ENCODE results near the gene MUC20. TPM values are rescaled to one million over a fixed set of nuclear protein-coding genes. Genes with fewer than 3 reads are reported as not detected.

The MUC20 gene
- total and polyA plus RNA-seq, 2 of the 13 experiments (the other 11 are each of a cell fraction or from before 2014, with no cell fraction given): 0.24 to 0.83 TPM

- TF ChIP-seq, protein P1, sequence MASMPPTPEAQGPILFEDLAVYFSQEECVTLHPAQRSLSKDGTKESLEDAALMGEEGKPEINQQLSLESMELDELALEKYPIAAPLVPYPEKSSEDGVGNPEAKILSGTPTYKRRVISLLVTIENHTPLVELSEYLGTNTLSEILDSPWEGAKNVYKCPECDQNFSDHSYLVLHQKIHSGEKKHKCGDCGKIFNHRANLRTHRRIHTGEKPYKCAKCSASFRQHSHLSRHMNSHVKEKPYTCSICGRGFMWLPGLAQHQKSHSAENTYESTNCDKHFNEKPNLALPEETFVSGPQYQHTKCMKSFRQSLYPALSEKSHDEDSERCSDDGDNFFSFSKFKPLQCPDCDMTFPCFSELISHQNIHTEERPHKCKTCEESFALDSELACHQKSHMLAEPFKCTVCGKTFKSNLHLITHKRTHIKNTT (CRISPR knock-in tag; IDR thresholded peaks at IDR 0.05): no peak
- TF ChIP-seq ZGPAT (CRISPR knock-in tag; IDR thresholded peaks at IDR 0.05) (no peak), ZSCAN12 (CRISPR knock-in tag; IDR thresholded peaks at IDR 0.05) (no peak)
These were observed 30.2 kb downstream of the MUC20 start (continued) for GRCh38 chr3:195750797-195751520.

- no peak overlapping the region for H3K4me2 ChIP-seq (ENCODE audit: low read depth, low read length)
- ChIA-PET CTCF (ENCODE audit: low intra/inter-chr PET ratio, low total read pairs) (no interaction called here), POLR2A (no interaction called here)
- no peak overlapping the region for H2AFZ ChIP-seq (ENCODE audit: low read length)
- in situ Hi-C loops (cut with HindIII; ENCODE audit: extremely low pct_ligation_motif_present, low pct_unique_long_range_greater_than_20kb) (no loop called here), intact Hi-C loops (cut with micrococcal nuclease; ENCODE audit: unreplicated experiment) (no loop called here)
- H3K9ac ChIP-seq (ENCODE audit: insufficient read depth, low read depth, low read length): no peak overlapping the region
- H4K20me1 ChIP-seq (ENCODE audit: insufficient read depth, low read length): no peaks in the 10 kb centered on the region
- WGBS (ENCODE audit: low lambda C conversion rate): 13% methylated on average over 6 of the region's 7 CpGs
- H3K9me3 ChIP-seq (ENCODE audit: low read length): no peaks in the 10 kb centered on the region
- H3K36me3 ChIP-seq (replicated peaks in 1 of 2; ENCODE audit: control insufficient read depth in 1 of 2, insufficient read depth in 2 of 2, low read length in 2 of 2): no peaks in the 10 kb centered on the region
- BruUV-seq (replicated peaks): no TSS peak
- no peak for FAIRE-seq
- no peak for ATAC-seq
- no peak for TF ChIP-seq YY1 (IDR thresholded peaks at IDR 0.05; ENCODE audit: insufficient read depth, insufficient replicate concordance, low read depth, low read length)
- TF ChIP-seq GATAD2A (CRISPR knock-in tag; IDR thresholded peaks at IDR 0.05): no peak
- no peak for TF ChIP-seq ZNF260 (CRISPR knock-in tag; IDR thresholded peaks at IDR 0.05; ENCODE audit: borderline replicate concordance, low read depth)
- TF ChIP-seq NFE2 (CRISPR knock-in tag; IDR thresholded peaks at IDR 0.05): no peak
- TF ChIP-seq DMAP1 (CRISPR knock-in tag; IDR thresholded peaks at IDR 0.05): no peak
- TF ChIP-seq CERS6 (CRISPR knock-in tag; IDR thresholded peaks at IDR 0.05): no peak
- no peak for TF ChIP-seq ZNF382 (CRISPR knock-in tag; IDR thresholded peaks at IDR 0.05; ENCODE audit: borderline replicate concordance)
- no peak for TF ChIP-seq ZNF550 (CRISPR knock-in tag; IDR thresholded peaks at IDR 0.05; ENCODE audit: borderline replicate concordance)
- no peak for TF ChIP-seq JUNB (CRISPR knock-in tag; IDR thresholded peaks at IDR 0.05; ENCODE audit: borderline replicate concordance)
- no peak for TF ChIP-seq ZNF468 (CRISPR knock-in tag; IDR thresholded peaks at IDR 0.05)
- no peak for TF ChIP-seq ZSCAN12 (CRISPR knock-in tag; IDR thresholded peaks at IDR 0.05)
- no peak for TF ChIP-seq PAWR (CRISPR knock-in tag; IDR thresholded peaks at IDR 0.05; ENCODE audit: borderline replicate concordance)
- no peak for DNase-seq (ENCODE audit: low spot score)
- H3K79me2 ChIP-seq (ENCODE audit: insufficient read depth, low read length): no peaks in the 10 kb centered on the region
- H3K4me1 ChIP-seq (ENCODE audit: insufficient read depth, low read length): peaks cover 5% of the 10 kb centered on the region
- H3K27ac ChIP-seq (ENCODE audit: extremely low read length, insufficient read depth, low read length): no peak overlapping the region
- peaks cover 9 to 34% of the 10 kb centered on the region in 2 experiments for H3K27me3 ChIP-seq (ENCODE audit: control insufficient read depth in 1 of 2, insufficient read depth in 2 of 2, low read length in 2 of 2)
- no peak overlapping the region for H3K4me3 ChIP-seq (replicated peaks in 1 of 3; ENCODE audit: insufficient read depth in 1 of 3, low read depth in 2 of 3, low read length in 3 of 3)
These were observed 30.8 kb downstream of the MUC20 start for GRCh38 chr3:195751560-195751959.

All from HepG2 (cell line).